D721Med (cell line): ENCODE data around the gene ELK1.

Experiments used
- DNase-seq: peaks from one replicate; pipeline ENCODE4 v3.0.0; 2011; ENCODE audit warnings: low spot score; ENCODE audit not compliant: insufficient read length
- FAIRE-seq: peaks from 2 replicates; lab custom pipeline; 2011; peaks lifted over from hg19 to GRCh38; lab: Jason Lieb, UNC
- CTCF ChIP-seq: IDR thresholded peaks from 2 replicates; pipeline ENCODE4 v1.5.1; 2012; ENCODE audit warnings: mild to moderate bottlenecking, control low read depth; ENCODE audit not compliant: insufficient read depth; ENCODE audit errors: missing control alignments

The ELK1 gene

GRCh38 chrX:47632666-47633065 is 17.7 kb downstream of the ELK1 start:
- FAIRE-seq (no peak), DNase-seq (no peak)
- TF ChIP-seq CTCF = no peak

- TF ChIP-seq CTCF = no peak
- FAIRE-seq (no peak), DNase-seq (no peak)
Observed at GRCh38 chrX:47631676-47632075, 18.7 kb downstream of the ELK1 start.

GRCh38 chrX:47629419-47630200 is 20.8 kb downstream of the ELK1 start, which contains the start of gene CFP:
Gene CFP, minus strand, starts transcription at chrX:47629930. Its CDS starts 86 bp downstream, at chrX:47629844.
- TF ChIP-seq CTCF = no peak

GRCh38 chrX:47628982-47629381 is 21.4 kb downstream of the ELK1 start:
- no peak for DNase-seq
- no peak for TF ChIP-seq CTCF
- FAIRE-seq = no peak

More at GRCh38 chrX:47629419-47630200, 20.8 kb downstream of the ELK1 start, which contains the start of gene CFP:
- no peak for DNase-seq
- FAIRE-seq = no peak

- no peak for TF ChIP-seq CTCF
- no peak for FAIRE-seq
- no peak for DNase-seq
Observed at GRCh38 chrX:47625365-47625764, 25.0 kb downstream of the ELK1 start.

- FAIRE-seq (no peak), DNase-seq (peak; percentile 64)
- TF ChIP-seq CTCF = no peak
Observed at GRCh38 chrX:47623540-47624027, 26.8 kb downstream of the ELK1 start.

- no peak for FAIRE-seq
- no peak for TF ChIP-seq CTCF
- DNase-seq = no peak
Observed at GRCh38 chrX:47621851-47622250, 28.5 kb downstream of the ELK1 start.
